ENCODE results near the gene USP32. TPM values are rescaled to one million over a fixed set of nuclear protein-coding genes. Genes with fewer than 3 reads are reported as not detected.

Gene USP32
- polyA plus RNA-seq, 1 donor (not counting 4 experiments of a cell fraction or from before 2014, with no cell fraction given), result 37.6 TPM

GRCh38 chr17:60157487-60158040, 234.4 kb downstream of the USP32 start:
- H3K4me1 ChIP-seq (ENCODE audit: control insufficient read depth, extremely low read depth, insufficient read depth, low read length), result peaks cover 4% of the 10 kb centered on the region
- H3K9ac ChIP-seq (ENCODE audit: control insufficient read depth, extremely low read depth, insufficient read depth, low read length), result no peak overlapping the region
- H3K9me1 ChIP-seq (ENCODE audit: control insufficient read depth, extremely low read depth, insufficient read depth, low read length), result no peaks in the 10 kb centered on the region
- no peak overlapping the region for H3K4me3 ChIP-seq (ENCODE audit: control insufficient read depth in 2 of 3, extremely low read depth in 1 of 3, insufficient read depth in 2 of 3, low read depth in 1 of 3, low read length in 3 of 3)
- H3K4me2 ChIP-seq (ENCODE audit: control insufficient read depth, extremely low read depth, insufficient read depth, low read depth, low read length), result no peak overlapping the region
- no peaks in the 10 kb centered on the region for H3K9me3 ChIP-seq (ENCODE audit: control insufficient read depth, low read depth, low read length)
- FAIRE-seq, result no peak
- H3K79me2 ChIP-seq (ENCODE audit: control insufficient read depth, insufficient read depth, low read length), result no peaks in the 10 kb centered on the region
- DNase-seq (ENCODE audit: low read depth, low spot score), result no peak
- dilution Hi-C loops (cut with MboI; ENCODE audit: extremely low pct_ligation_motif_present, low sequenced_read_pairs), result no loop called here
- no peaks in the 10 kb centered on the region for H4K20me1 ChIP-seq (ENCODE audit: control insufficient read depth, extremely low read depth, insufficient read depth, low read length)
- no peak overlapping the region for H3K27ac ChIP-seq (ENCODE audit: control insufficient read depth, insufficient read depth, low read length)
- no peak for TF ChIP-seq EZH2 (IDR thresholded peaks at IDR 0.05; ENCODE audit: low read length)
- no peak for TF ChIP-seq CTCF (optimal IDR thresholded peaks at IDR 0.05 in 1 of 3, IDR thresholded peaks at IDR 0.05 in 1 of 3, conservative IDR thresholded peaks at IDR 0.05 in 1 of 3; ENCODE audit: extremely low read depth in 1 of 3, insufficient read depth in 2 of 3, low read length in 3 of 3)
- no peaks in the 10 kb centered on the region for H3K36me3 ChIP-seq (ENCODE audit: control insufficient read depth in 2 of 2, extremely low read depth in 1 of 2, insufficient read depth in 2 of 2, low read length in 2 of 2)
- H2AFZ ChIP-seq (ENCODE audit: control insufficient read depth, low read length), result no peak overlapping the region
- peaks cover 38% of the 10 kb centered on the region for H3K27me3 ChIP-seq (ENCODE audit: control insufficient read depth, extremely low read depth, insufficient read depth, low read length)

GRCh38 chr17:60156746-60157145, 235.2 kb downstream of the USP32 start:
- Histone ChIP-seq H3K36me3 (ENCODE audit: control insufficient read depth in 2 of 2, extremely low read depth in 1 of 2, insufficient read depth in 2 of 2, low read length in 2 of 2) (no peaks in the 10 kb centered on the region), H3K9me1 (ENCODE audit: control insufficient read depth, extremely low read depth, insufficient read depth, low read length) (no peaks in the 10 kb centered on the region), H3K9ac (ENCODE audit: control insufficient read depth, extremely low read depth, insufficient read depth, low read length) (no peak overlapping the region), H3K4me2 (ENCODE audit: control insufficient read depth, extremely low read depth, insufficient read depth, low read depth, low read length) (no peak overlapping the region), H3K79me2 (ENCODE audit: control insufficient read depth, insufficient read depth, low read length) (no peaks in the 10 kb centered on the region), H3K4me3 (ENCODE audit: control insufficient read depth in 2 of 3, extremely low read depth in 1 of 3, insufficient read depth in 2 of 3, low read depth in 1 of 3, low read length in 3 of 3) (no peak overlapping the region), H3K9me3 (ENCODE audit: control insufficient read depth, low read depth, low read length) (no peaks in the 10 kb centered on the region), H4K20me1 (ENCODE audit: control insufficient read depth, extremely low read depth, insufficient read depth, low read length) (no peaks in the 10 kb centered on the region), H3K4me1 (ENCODE audit: control insufficient read depth, extremely low read depth, insufficient read depth, low read length) (peaks cover 4% of the 10 kb centered on the region), H2AFZ (ENCODE audit: control insufficient read depth, low read length) (no peak overlapping the region), H3K27ac (ENCODE audit: control insufficient read depth, insufficient read depth, low read length) (no peak overlapping the region), H3K27me3 (ENCODE audit: control insufficient read depth, extremely low read depth, insufficient read depth, low read length) (peaks cover 46% of the 10 kb centered on the region)
- dilution Hi-C loops (cut with MboI; ENCODE audit: extremely low pct_ligation_motif_present, low sequenced_read_pairs), result no loop called here
- DNase-seq (ENCODE audit: low read depth, low spot score), result no peak
- TF ChIP-seq EZH2 (IDR thresholded peaks at IDR 0.05; ENCODE audit: low read length), result no peak
- no peak for TF ChIP-seq CTCF (optimal IDR thresholded peaks at IDR 0.05 in 1 of 3, IDR thresholded peaks at IDR 0.05 in 1 of 3, conservative IDR thresholded peaks at IDR 0.05 in 1 of 3; ENCODE audit: extremely low read depth in 1 of 3, insufficient read depth in 2 of 3, low read length in 3 of 3)
- no peak for FAIRE-seq
